Mesenchymal stem cell (in vitro differentiated cells and primary cell): ENCODE data around the gene KIF1A.

ENCODE experiments used
- DNase-seq: peaks from one replicate; pipeline ENCODE4 v3.0.0-alpha.2; 2013
- H2AFZ ChIP-seq: one replicate; pipeline ENCODE4 v1.6.1; 2013; ENCODE audit warnings: low read depth, mild to moderate bottlenecking, control low read depth, inconsistent platforms, low read length, moderate library complexity
- H2AK5ac ChIP-seq: 2 replicates; pipeline ENCODE4 v1.6.1; 2013; ENCODE audit warnings: low read length, moderate library complexity, mild to moderate bottlenecking, inconsistent platforms; ENCODE audit not compliant: severe bottlenecking
- H2BK120ac ChIP-seq: one replicate; pipeline ENCODE4 v1.6.1; 2013; ENCODE audit warnings: low read depth, mild to moderate bottlenecking, inconsistent platforms, low read length, moderate library complexity
- H2BK12ac ChIP-seq, 2 experiments: one replicate each; pipeline ENCODE4 v1.6.1; 2013; ENCODE audit warnings: inconsistent platforms in 2 of 2, low read length in 2 of 2, mild to moderate bottlenecking in 2 of 2, moderate library complexity in 2 of 2, control low read depth in 1 of 2
- H2BK15ac ChIP-seq: one replicate; pipeline ENCODE4 v1.6.1; 2013; ENCODE audit warnings: mild to moderate bottlenecking, low read depth, inconsistent platforms; ENCODE audit not compliant: poor library complexity, severe bottlenecking
- H2BK5ac ChIP-seq: 2 replicates; pipeline ENCODE4 v1.6.1; 2013; ENCODE audit warnings: low read depth, mild to moderate bottlenecking, low read length, control low read depth, inconsistent platforms; ENCODE audit not compliant: poor library complexity, severe bottlenecking
- H3K14ac ChIP-seq, 2 experiments: one replicate each; pipeline ENCODE4 v1.6.1; 2013; ENCODE audit warnings: inconsistent platforms in 2 of 2, low read length in 2 of 2, control low read depth in 1 of 2, mild to moderate bottlenecking in 1 of 2, moderate library complexity in 1 of 2
- H3K18ac ChIP-seq, 2 experiments: one replicate each; pipeline ENCODE4 v1.6.1; 2013; ENCODE audit warnings: inconsistent platforms in 2 of 2, low read length in 2 of 2, control low read depth in 1 of 2, low read depth in 1 of 2, mild to moderate bottlenecking in 1 of 2
- H3K23ac ChIP-seq, 2 experiments: one replicate each; pipeline ENCODE4 v1.6.1; 2013; ENCODE audit warnings: inconsistent platforms in 2 of 2, low read length in 2 of 2, mild to moderate bottlenecking in 2 of 2, moderate library complexity in 2 of 2, control low read depth in 1 of 2
- H3K27ac ChIP-seq: 2 replicates; pipeline ENCODE4 v1.5.1; 2013; ENCODE audit warnings: mild to moderate bottlenecking, moderate library complexity, low read length, control low read depth, inconsistent platforms; ENCODE audit not compliant: poor library complexity, severe bottlenecking
- H3K27me3 ChIP-seq, 2 experiments: 2 replicates each; pipeline versions ENCODE4 v1.6.1 to v1.7.0; 2013; ENCODE audit warnings: low read length in 2 of 2, mild to moderate bottlenecking in 2 of 2, moderate library complexity in 2 of 2, control low read depth in 1 of 2, inconsistent platforms in 1 of 2; ENCODE audit not compliant: control insufficient read depth in 1 of 2, insufficient read depth in 1 of 2
- H3K36me3 ChIP-seq, 2 experiments: 2 replicates each; pipeline versions ENCODE4 v1.6.1 to v1.7.0; 2013; ENCODE audit warnings: low read length in 2 of 2, control low read depth in 1 of 2, inconsistent platforms in 1 of 2, low read depth in 1 of 2, mild to moderate bottlenecking in 1 of 2; ENCODE audit not compliant: insufficient read depth in 2 of 2, control insufficient read depth in 1 of 2
- H3K4ac ChIP-seq, 2 experiments: one replicate each; pipeline ENCODE4 v1.6.1; 2013; ENCODE audit warnings: inconsistent platforms in 2 of 2, low read length in 2 of 2, mild to moderate bottlenecking in 2 of 2, moderate library complexity in 2 of 2, control low read depth in 1 of 2, low read depth in 1 of 2
- H3K4me1 ChIP-seq: 2 replicates; pipeline ENCODE4 v1.6.1; 2013; ENCODE audit warnings: low read depth, low read length, control low read depth; ENCODE audit not compliant: control insufficient read depth, insufficient read depth
- H3K4me2 ChIP-seq: 2 replicates; pipeline ENCODE4 v1.6.1; 2013; ENCODE audit warnings: low read length, mild to moderate bottlenecking, inconsistent platforms; ENCODE audit not compliant: poor library complexity, severe bottlenecking
- H3K4me3 ChIP-seq, 2 experiments: 2 replicates each; pipeline versions ENCODE4 v1.5.1 to v1.7.0; 2013; ENCODE audit warnings: low read length in 2 of 2, mild to moderate bottlenecking in 2 of 2, control low read depth in 1 of 2, low read depth in 1 of 2; ENCODE audit not compliant: insufficient read depth in 1 of 2
- H3K79me1 ChIP-seq: replicated peaks from 2 replicates; pipeline ENCODE4 v1.6.1; 2013; ENCODE audit warnings: mild to moderate bottlenecking, control low read depth, low read length, inconsistent platforms; ENCODE audit not compliant: poor library complexity, severe bottlenecking
- H3K9ac ChIP-seq: 2 replicates; pipeline ENCODE4 v1.7.0; 2013; ENCODE audit warnings: mild to moderate bottlenecking, low read length, moderate library complexity
- H3K9me3 ChIP-seq: 2 replicates; pipeline ENCODE4 v1.7.0; 2013; ENCODE audit warnings: mild to moderate bottlenecking, low read length; ENCODE audit not compliant: control insufficient read depth
- H4K8ac ChIP-seq: one replicate; pipeline ENCODE4 v1.6.1; 2013; ENCODE audit warnings: inconsistent platforms, mild to moderate bottlenecking, low read length, moderate library complexity
- H4K91ac ChIP-seq: one replicate; pipeline ENCODE4 v1.6.1; 2013; ENCODE audit warnings: mild to moderate bottlenecking, low read length, inconsistent platforms
- WGBS: methylation state at CpG from one replicate; pipeline ENCODE4 v1.1.7; 2013; ENCODE audit warnings: mixed read lengths; 5-methylcytosine and 5-hydroxymethylcytosine counted together

KIF1A gene

GRCh38 chr2:240728361-240728760, 91.7 kb downstream of the KIF1A start:
- H3K4me3 ChIP-seq, result no peak overlapping the region
- H3K4me2 ChIP-seq, result no peak overlapping the region
- no peak overlapping the region for H2BK120ac ChIP-seq
- peaks cover 25 to 74% of the 10 kb centered on the region in 2 experiments for H3K27me3 ChIP-seq
- H4K91ac ChIP-seq, result no peak overlapping the region
- no peak overlapping the region for H2BK12ac ChIP-seq
- 86% methylated on average over 10 of the region's 10 CpGs for WGBS
- no peaks in the 10 kb centered on the region for H3K36me3 ChIP-seq
- no peak overlapping the region for H2AFZ ChIP-seq
- no peak overlapping the region for H2AK5ac ChIP-seq
- no peak overlapping the region for H3K18ac ChIP-seq
- H2BK5ac ChIP-seq, result no peak overlapping the region
- no peaks in the 10 kb centered on the region for H3K9me3 ChIP-seq
- no peak overlapping the region for H2BK15ac ChIP-seq
- no peak overlapping the region for H3K14ac ChIP-seq
- no peak overlapping the region for H4K8ac ChIP-seq
- no peak overlapping the region for H3K9ac ChIP-seq
- H3K4ac ChIP-seq, result no peak overlapping the region
- no peak for DNase-seq
- H3K79me1 ChIP-seq, result no peaks in the 10 kb centered on the region
- peaks cover 5% of the 10 kb centered on the region for H3K4me1 ChIP-seq
- H3K27ac ChIP-seq, result no peak overlapping the region
- H3K23ac ChIP-seq, result no peak overlapping the region

DNA sequence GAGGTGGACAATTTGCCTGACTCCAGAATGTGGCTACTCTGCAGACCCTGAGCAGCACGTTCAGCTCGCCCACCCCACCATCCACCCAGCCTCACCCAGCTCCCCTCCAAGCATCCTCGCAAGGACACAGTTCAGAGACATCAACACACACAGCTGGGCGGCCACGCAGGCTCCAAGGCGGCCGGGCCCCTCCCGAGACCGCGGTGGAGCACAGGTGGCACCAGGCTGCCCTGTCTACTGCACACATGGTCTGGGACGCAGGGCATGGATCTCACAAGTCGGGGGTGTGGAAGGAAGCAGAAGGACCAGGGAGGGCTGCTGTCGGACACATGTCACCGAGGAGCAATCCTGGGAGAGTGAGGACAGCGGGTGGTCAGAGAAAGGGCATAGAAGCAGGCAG, 92.1 kb downstream of the KIF1A start:
- Histone ChIP-seq H2BK15ac (no peak overlapping the region), H3K18ac (no peak overlapping the region), H3K14ac (no peak overlapping the region), H2BK12ac (no peak overlapping the region), H3K9ac (no peak overlapping the region), H3K79me1 (no peaks in the 10 kb centered on the region), H2BK5ac (no peak overlapping the region), H2AK5ac (no peak overlapping the region), H3K4me2 (no peak overlapping the region), H3K23ac (no peak overlapping the region), H3K27me3 (peaks cover 25 to 69% of the 10 kb centered on the region in 2 experiments), H3K4me3 (no peak overlapping the region), H4K91ac (no peak overlapping the region), H3K36me3 (no peaks in the 10 kb centered on the region), H3K9me3 (no peaks in the 10 kb centered on the region), H2BK120ac (no peak overlapping the region), H3K4me1 (peaks cover 3% of the 10 kb centered on the region), H4K8ac (no peak overlapping the region), H3K4ac (no peak overlapping the region), H2AFZ (no peak overlapping the region), H3K27ac (no peak overlapping the region)
- DNase-seq, result no peak
- 87% methylated on average over 14 of the region's 15 CpGs for WGBS

GRCh38 chr2:240727439-240727838, 92.6 kb downstream of the KIF1A start:
- Histone ChIP-seq H3K9me3 (no peaks in the 10 kb centered on the region), H3K23ac (no peak overlapping the region)

DNA sequence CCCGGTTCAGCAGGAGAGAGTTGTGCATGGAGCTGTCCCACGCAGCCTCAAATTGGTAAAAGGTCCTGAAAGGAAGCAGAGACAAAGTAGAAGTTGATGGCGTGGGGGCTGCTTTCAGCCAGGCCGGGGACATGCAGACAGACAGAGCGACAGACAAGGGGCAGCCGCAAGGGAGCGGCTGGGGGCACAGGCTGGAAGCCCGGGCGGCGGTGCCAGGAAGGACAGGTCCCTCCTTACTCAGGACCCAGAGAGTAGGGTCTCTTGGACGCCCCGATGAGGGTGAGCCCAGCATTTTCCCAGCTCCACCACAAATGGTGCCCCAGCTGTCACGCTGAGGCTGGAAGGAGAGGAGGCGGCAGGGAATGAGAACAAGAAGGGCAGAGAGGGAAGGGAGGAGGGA, 93.1 kb downstream of the KIF1A start:
- Histone ChIP-seq H3K4me2 (no peak overlapping the region), H3K36me3 (no peaks in the 10 kb centered on the region), H2BK12ac (no peak overlapping the region), H4K8ac (no peak overlapping the region), H2BK5ac (no peak overlapping the region), H3K14ac (no peak overlapping the region), H2BK120ac (no peak overlapping the region), H3K79me1 (no peaks in the 10 kb centered on the region), H2BK15ac (no peak overlapping the region), H2AK5ac (no peak overlapping the region), H3K23ac (no peak overlapping the region), H3K27me3 (peaks cover 25 to 71% of the 10 kb centered on the region in 2 experiments), H3K27ac (no peak overlapping the region), H3K4ac (no peak overlapping the region), H3K9me3 (no peaks in the 10 kb centered on the region), H4K91ac (no peak overlapping the region), H3K4me3 (no peak overlapping the region), H2AFZ (no peak overlapping the region), H3K4me1 (peaks cover 3% of the 10 kb centered on the region), H3K18ac (no peak overlapping the region), H3K9ac (no peak overlapping the region)
- DNase-seq, result no peak
- WGBS, result 88% methylated on average over 12 of the region's 14 CpGs

More at GRCh38 chr2:240727439-240727838, 92.6 kb downstream of the KIF1A start:
- no peaks in the 10 kb centered on the region for H3K79me1 ChIP-seq
- no peak overlapping the region for H3K4ac ChIP-seq
- H3K36me3 ChIP-seq, result no peaks in the 10 kb centered on the region
- no peak overlapping the region for H2BK12ac ChIP-seq
- no peak overlapping the region for H4K8ac ChIP-seq
- no peak overlapping the region for H4K91ac ChIP-seq
- no peak overlapping the region for H3K4me2 ChIP-seq
- DNase-seq, result no peak
- H3K18ac ChIP-seq, result no peak overlapping the region
- no peak overlapping the region for H2AFZ ChIP-seq
- no peak overlapping the region for H2AK5ac ChIP-seq
- H3K27ac ChIP-seq, result no peak overlapping the region
- H2BK5ac ChIP-seq, result no peak overlapping the region
- H3K4me3 ChIP-seq, result no peak overlapping the region
- H2BK120ac ChIP-seq, result no peak overlapping the region
- H3K14ac ChIP-seq, result no peak overlapping the region
- no peak overlapping the region for H2BK15ac ChIP-seq
- H3K9ac ChIP-seq, result no peak overlapping the region
- H3K4me1 ChIP-seq, result peaks cover 3% of the 10 kb centered on the region
- 88% methylated on average over 13 of the region's 14 CpGs for WGBS
- peaks cover 25 to 69% of the 10 kb centered on the region in 2 experiments for H3K27me3 ChIP-seq
